ENCODE measurements around the gene CHD2.

Gene CHD2

GRCh38 chr15:92947071-92947730 lies 47.1 kb downstream of the CHD2 start:
- Mint-ChIP-seq H3K36me3 (peaks cover 96% of the 10 kb centered on the region), H3K27me3 (no peaks in the 10 kb centered on the region), H3K4me1 (peaks cover 22% of the 10 kb centered on the region), H3K9me3 (peaks cover 11% of the 10 kb centered on the region), H3K4me3 (peak overlapping the region; percentile 11), H3K27ac (no peak overlapping the region)
- no peak for ATAC-seq

- peaks cover 80% of the 10 kb centered on the region for H3K36me3 Mint-ChIP-seq
- H3K4me1 Mint-ChIP-seq, result peaks cover 5% of the 10 kb centered on the region
- H3K9me3 Mint-ChIP-seq, result peaks cover 11% of the 10 kb centered on the region
- no peak overlapping the region for H3K27ac Mint-ChIP-seq
- no peak for ATAC-seq
- H3K27me3 Mint-ChIP-seq, result no peaks in the 10 kb centered on the region
- H3K4me3 Mint-ChIP-seq, result no peak overlapping the region
These were observed 49.6 kb downstream of the CHD2 start for GRCh38 chr15:92949604-92950249.

- peaks cover 74% of the 10 kb centered on the region for H3K36me3 Mint-ChIP-seq
- H3K9me3 Mint-ChIP-seq, result peaks cover 7% of the 10 kb centered on the region
- H3K27me3 Mint-ChIP-seq, result no peaks in the 10 kb centered on the region
- no peak overlapping the region for H3K27ac Mint-ChIP-seq
- H3K4me1 Mint-ChIP-seq, result peaks cover 4% of the 10 kb centered on the region
- no peak overlapping the region for H3K4me3 Mint-ChIP-seq
- no peak for ATAC-seq
These were observed 51.8 kb downstream of the CHD2 start for GRCh38 chr15:92951800-92952457.

GRCh38 chr15:92952458-92952850 lies 52.3 kb downstream of the CHD2 start:
- Mint-ChIP-seq H3K9me3 (peaks cover 2% of the 10 kb centered on the region), H3K4me3 (no peak overlapping the region), H3K27me3 (no peaks in the 10 kb centered on the region), H3K4me1 (peaks cover 9% of the 10 kb centered on the region), H3K36me3 (peaks cover 74% of the 10 kb centered on the region), H3K27ac (no peak overlapping the region)
- no peak for ATAC-seq

- no peak overlapping the region for H3K27ac Mint-ChIP-seq
- no peaks in the 10 kb centered on the region for H3K27me3 Mint-ChIP-seq
- no peaks in the 10 kb centered on the region for H3K9me3 Mint-ChIP-seq
- no peak overlapping the region for H3K4me3 Mint-ChIP-seq
- no peak for ATAC-seq
- peaks cover 73% of the 10 kb centered on the region for H3K36me3 Mint-ChIP-seq
- peaks cover 15% of the 10 kb centered on the region for H3K4me1 Mint-ChIP-seq
These were observed 53.4 kb downstream of the CHD2 start for GRCh38 chr15:92953566-92953965.

GRCh38 chr15:92954002-92954401 lies 53.9 kb downstream of the CHD2 start:
- Mint-ChIP-seq H3K9me3 (no peaks in the 10 kb centered on the region), H3K27me3 (no peaks in the 10 kb centered on the region), H3K4me3 (no peak overlapping the region), H3K36me3 (peaks cover 72% of the 10 kb centered on the region), H3K27ac (no peak overlapping the region), H3K4me1 (peaks cover 15% of the 10 kb centered on the region)
- ATAC-seq, result no peak

GRCh38 chr15:92954578-92954977 lies 54.5 kb downstream of the CHD2 start:
- no peaks in the 10 kb centered on the region for H3K27me3 Mint-ChIP-seq

GRCh38 chr15:92955706-92956105 lies 55.6 kb downstream of the CHD2 start:
- no peak for ATAC-seq
- Mint-ChIP-seq H3K36me3 (peaks cover 63% of the 10 kb centered on the region), H3K27me3 (no peaks in the 10 kb centered on the region), H3K4me3 (no peak overlapping the region), H3K4me1 (peaks cover 15% of the 10 kb centered on the region), H3K9me3 (no peaks in the 10 kb centered on the region), H3K27ac (no peak overlapping the region)

More at GRCh38 chr15:92954578-92954977, 54.5 kb downstream of the CHD2 start:
- H3K27ac Mint-ChIP-seq, result no peak overlapping the region
- peaks cover 72% of the 10 kb centered on the region for H3K36me3 Mint-ChIP-seq
- no peaks in the 10 kb centered on the region for H3K9me3 Mint-ChIP-seq
- no peak for ATAC-seq
- peaks cover 15% of the 10 kb centered on the region for H3K4me1 Mint-ChIP-seq
- H3K4me3 Mint-ChIP-seq, result no peak overlapping the region

- Mint-ChIP-seq H3K9me3 (no peaks in the 10 kb centered on the region), H3K27me3 (no peaks in the 10 kb centered on the region), H3K27ac (peak overlapping the region; percentile 69), H3K4me3 (no peak overlapping the region), H3K36me3 (peaks cover 72% of the 10 kb centered on the region), H3K4me1 (peaks cover 32% of the 10 kb centered on the region)
- ATAC-seq, result no peak
These were observed 58.0 kb downstream of the CHD2 start for GRCh38 chr15:92958105-92958504.

- no peak for ATAC-seq
- Mint-ChIP-seq H3K36me3 (peaks cover 79% of the 10 kb centered on the region), H3K27ac (no peak overlapping the region), H3K4me1 (peaks cover 35% of the 10 kb centered on the region), H3K9me3 (no peaks in the 10 kb centered on the region), H3K4me3 (no peak overlapping the region), H3K27me3 (no peaks in the 10 kb centered on the region)
These were observed 59.1 kb downstream of the CHD2 start for GRCh38 chr15:92959219-92959618.

GRCh38 chr15:92960996-92961681 lies 61.0 kb downstream of the CHD2 start:
- Mint-ChIP-seq H3K27ac (no peak overlapping the region), H3K4me1 (peaks cover 35% of the 10 kb centered on the region), H3K9me3 (no peaks in the 10 kb centered on the region), H3K27me3 (no peaks in the 10 kb centered on the region), H3K4me3 (no peak overlapping the region), H3K36me3 (peaks cover 76% of the 10 kb centered on the region)
- ATAC-seq, result no peak

GRCh38 chr15:92962914-92963313 lies 62.8 kb downstream of the CHD2 start:
- no peaks in the 10 kb centered on the region for H3K9me3 Mint-ChIP-seq
- H3K27ac Mint-ChIP-seq, result peak overlapping the region; percentile 55
- H3K27me3 Mint-ChIP-seq, result no peaks in the 10 kb centered on the region
- no peak for ATAC-seq
- H3K4me1 Mint-ChIP-seq, result peaks cover 22% of the 10 kb centered on the region
- H3K36me3 Mint-ChIP-seq, result peaks cover 74% of the 10 kb centered on the region
- H3K4me3 Mint-ChIP-seq, result no peak overlapping the region

- H3K27me3 Mint-ChIP-seq, result no peaks in the 10 kb centered on the region
These were observed 63.7 kb downstream of the CHD2 start for GRCh38 chr15:92963794-92964193.

GRCh38 chr15:92968926-92969651 lies 69.0 kb downstream of the CHD2 start:
- H3K4me3 Mint-ChIP-seq, result no peak overlapping the region

More at GRCh38 chr15:92963794-92964193, 63.7 kb downstream of the CHD2 start:
- Mint-ChIP-seq H3K4me3 (no peak overlapping the region), H3K9me3 (no peaks in the 10 kb centered on the region), H3K4me1 (peaks cover 20% of the 10 kb centered on the region), H3K27ac (peak overlapping the region; percentile 55), H3K36me3 (peaks cover 73% of the 10 kb centered on the region)
- no peak for ATAC-seq

GRCh38 chr15:92970656-92971055 lies 70.5 kb downstream of the CHD2 start:
- H3K27ac Mint-ChIP-seq, result no peak overlapping the region
- ATAC-seq, result no peak
- H3K27me3 Mint-ChIP-seq, result no peaks in the 10 kb centered on the region
- no peak overlapping the region for H3K4me3 Mint-ChIP-seq
- H3K9me3 Mint-ChIP-seq, result no peaks in the 10 kb centered on the region
- H3K36me3 Mint-ChIP-seq, result peaks cover 77% of the 10 kb centered on the region
- H3K4me1 Mint-ChIP-seq, result peaks cover 10% of the 10 kb centered on the region

More at GRCh38 chr15:92968926-92969651, 69.0 kb downstream of the CHD2 start:
- Mint-ChIP-seq H3K9me3 (no peaks in the 10 kb centered on the region), H3K27me3 (no peaks in the 10 kb centered on the region), H3K27ac (no peak overlapping the region), H3K4me1 (peaks cover 10% of the 10 kb centered on the region), H3K36me3 (peaks cover 74% of the 10 kb centered on the region)
- ATAC-seq, result no peak
